Natural killer cell (primary cell): Measurements from ENCODE around the gene MRPL10. TPM values are rescaled to one million over a fixed set of nuclear protein-coding genes. Genes with fewer than 3 reads are reported as not detected.

ENCODE experiments used
- ATAC-seq, 3 donors: fragments of 150-1000 bp in 2 of 3; fragments of 200-7000 bp in 1 of 3; cut with Tn5 transposase; 1 replicate in 1 of 3; 2 replicates in 2 of 3; pipeline ENCODE4 v1.10.0; 2021; ENCODE audit warnings: mild to moderate bottlenecking in 2 of 3, moderate library complexity in 2 of 3
- DNase-seq, 2 donors: peaks; one replicate each; pipeline versions ENCODE4 v3.0.0 to v3.0.0-alpha.2; 2013 to 2021; ENCODE audit warnings: mixed read lengths in 1 of 2
- H3K27ac ChIP-seq: one replicate; pipeline ENCODE4 v1.5.1; 2013; ENCODE audit warnings: mild to moderate bottlenecking, low read length
- H3K27me3 ChIP-seq: one replicate; pipeline ENCODE4 v1.6.1; 2013; ENCODE audit warnings: low read length; ENCODE audit not compliant: control insufficient read depth, insufficient read depth
- H3K36me3 ChIP-seq: one replicate; pipeline ENCODE4 v1.6.1; 2013; ENCODE audit warnings: low read length; ENCODE audit not compliant: control insufficient read depth, insufficient read depth
- H3K4me1 ChIP-seq: one replicate; pipeline ENCODE4 v1.6.1; 2013; ENCODE audit warnings: low read length; ENCODE audit not compliant: control insufficient read depth, insufficient read depth
- H3K4me3 ChIP-seq: one replicate; pipeline ENCODE4 v1.5.1; 2013; ENCODE audit warnings: low read length
- H3K9me3 ChIP-seq: one replicate; pipeline ENCODE4 v1.6.1; 2013; ENCODE audit warnings: low read length; ENCODE audit not compliant: control insufficient read depth, insufficient read depth
- H3K27ac Mint-ChIP-seq, 2 donors: one replicate each; pipeline ENCODE4 v1.8.0; 2022; ENCODE audit warnings: mild to moderate bottlenecking in 2 of 2, mixed read lengths in 2 of 2, moderate library complexity in 1 of 2
- H3K27me3 Mint-ChIP-seq, 2 donors: one replicate each; pipeline ENCODE4 v1.8.0; 2022; ENCODE audit warnings: low read depth in 2 of 2, mixed read lengths in 2 of 2
- H3K36me3 Mint-ChIP-seq: one replicate; pipeline ENCODE4 v1.8.0; 2022; ENCODE audit warnings: mixed read lengths
- H3K4me1 Mint-ChIP-seq, 2 donors: one replicate each; pipeline ENCODE4 v1.8.0; 2022; ENCODE audit warnings: mixed read lengths in 2 of 2
- H3K4me3 Mint-ChIP-seq: one replicate; pipeline ENCODE4 v1.8.0; 2022; ENCODE audit warnings: mild to moderate bottlenecking, moderate library complexity, mixed read lengths
- H3K9me3 Mint-ChIP-seq, 2 donors: one replicate each; pipeline ENCODE4 v1.8.0; 2022; ENCODE audit warnings: mixed read lengths in 2 of 2
- WGBS: methylation state at CpG from one replicate; pipeline ENCODE4 v1.1.7; 2013; ENCODE audit warnings: missing lambda C conversion rate; ENCODE audit not compliant: insufficient coverage; 5-methylcytosine and 5-hydroxymethylcytosine counted together
- intact Hi-C: fragments of 100-400 bp; cut with micrococcal nuclease; formaldehyde crosslinking; loops from one replicate; pipeline ENCODE4 v1.14.2; 2022
- total RNA-seq, 4 donors: library from RNA; stranded (reverse); fragments of 120-200 nt in 1 of 4; gene quantifications; one replicate each; pipeline versions ENCODE4 v1.2.3 to v1.2.4, GENCODE V29; 2013 to 2022
- TF ChIP-seq, protein P1 (sequence below): fragments of 200-600 bp; IDR thresholded peaks from one replicate; pipeline ENCODE4 v1.8.0; 2022; ENCODE audit warnings: antibody characterized with exemption

The MRPL10 gene
- total RNA-seq, 3 donors from 2014 or later (not counting 1 experiment from before 2014, with no cell fraction given) = 106 to 232 (median 144) TPM

DNA sequence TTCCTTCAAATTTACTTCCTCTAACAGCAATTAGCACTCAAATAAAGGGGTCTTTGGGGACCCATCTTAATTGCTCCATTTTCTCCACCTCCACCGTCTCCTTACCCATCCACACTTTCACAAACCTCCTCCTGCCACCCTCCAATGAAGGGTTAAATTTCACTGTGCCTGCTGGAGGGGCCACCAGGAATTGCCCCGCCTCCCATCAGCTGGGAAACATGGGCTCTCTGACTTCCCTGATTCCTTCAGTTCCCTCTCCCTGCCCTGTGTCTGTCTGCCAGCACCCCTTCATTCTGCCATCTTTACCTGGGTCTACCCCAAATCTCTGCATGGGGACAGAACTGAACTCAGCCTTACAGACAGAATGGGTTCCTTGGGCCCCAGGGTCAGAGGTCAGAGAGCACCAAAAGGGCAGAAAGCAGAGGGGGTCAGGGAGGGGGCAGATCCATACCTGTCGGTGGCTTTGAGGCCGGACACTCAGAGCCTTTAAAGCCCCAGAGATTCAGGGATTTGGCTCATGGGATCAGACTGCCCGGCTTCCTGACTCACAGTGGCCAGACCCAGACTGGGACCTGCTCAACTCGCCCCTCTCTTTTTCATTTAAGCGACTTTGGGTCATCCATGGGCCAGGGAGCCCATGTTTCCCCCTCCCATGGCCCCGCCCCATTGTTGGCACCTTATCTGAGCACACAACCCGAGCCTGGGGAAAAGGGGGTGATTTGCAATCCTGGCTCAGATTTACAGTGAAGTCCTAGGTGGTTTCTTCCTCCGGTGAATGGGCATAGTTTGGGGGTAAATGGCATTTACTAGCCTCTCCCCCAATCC, 47.1 kb upstream of the MRPL10 start:
- H3K4me1 Mint-ChIP-seq = peaks cover 0 to 4% of the 10 kb centered on the region in 2 donors
- H3K9me3 ChIP-seq = no peaks in the 10 kb centered on the region
- peaks cover 8% of the 10 kb centered on the region for H3K4me1 ChIP-seq
- intact Hi-C loops = no loop called here
- DNase-seq (no peak), ATAC-seq (no peak)
- no peak overlapping the region for H3K27ac ChIP-seq
- no peaks in the 10 kb centered on the region for H3K27me3 ChIP-seq
- H3K27me3 Mint-ChIP-seq = peaks cover 28 to 33% of the 10 kb centered on the region in 2 donors
- H3K4me3 Mint-ChIP-seq = no peak overlapping the region
- no peaks in the 10 kb centered on the region for H3K36me3 ChIP-seq
- no peaks in the 10 kb centered on the region for H3K9me3 Mint-ChIP-seq
- H3K4me3 ChIP-seq = no peak overlapping the region
- WGBS = 83% methylated on average over 9 of the region's 10 CpGs
- TF ChIP-seq, protein P1, sequence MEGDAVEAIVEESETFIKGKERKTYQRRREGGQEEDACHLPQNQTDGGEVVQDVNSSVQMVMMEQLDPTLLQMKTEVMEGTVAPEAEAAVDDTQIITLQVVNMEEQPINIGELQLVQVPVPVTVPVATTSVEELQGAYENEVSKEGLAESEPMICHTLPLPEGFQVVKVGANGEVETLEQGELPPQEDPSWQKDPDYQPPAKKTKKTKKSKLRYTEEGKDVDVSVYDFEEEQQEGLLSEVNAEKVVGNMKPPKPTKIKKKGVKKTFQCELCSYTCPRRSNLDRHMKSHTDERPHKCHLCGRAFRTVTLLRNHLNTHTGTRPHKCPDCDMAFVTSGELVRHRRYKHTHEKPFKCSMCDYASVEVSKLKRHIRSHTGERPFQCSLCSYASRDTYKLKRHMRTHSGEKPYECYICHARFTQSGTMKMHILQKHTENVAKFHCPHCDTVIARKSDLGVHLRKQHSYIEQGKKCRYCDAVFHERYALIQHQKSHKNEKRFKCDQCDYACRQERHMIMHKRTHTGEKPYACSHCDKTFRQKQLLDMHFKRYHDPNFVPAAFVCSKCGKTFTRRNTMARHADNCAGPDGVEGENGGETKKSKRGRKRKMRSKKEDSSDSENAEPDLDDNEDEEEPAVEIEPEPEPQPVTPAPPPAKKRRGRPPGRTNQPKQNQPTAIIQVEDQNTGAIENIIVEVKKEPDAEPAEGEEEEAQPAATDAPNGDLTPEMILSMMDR = no peak
- no peaks in the 10 kb centered on the region for H3K36me3 Mint-ChIP-seq
- no peak overlapping the region for H3K27ac Mint-ChIP-seq

DNA sequence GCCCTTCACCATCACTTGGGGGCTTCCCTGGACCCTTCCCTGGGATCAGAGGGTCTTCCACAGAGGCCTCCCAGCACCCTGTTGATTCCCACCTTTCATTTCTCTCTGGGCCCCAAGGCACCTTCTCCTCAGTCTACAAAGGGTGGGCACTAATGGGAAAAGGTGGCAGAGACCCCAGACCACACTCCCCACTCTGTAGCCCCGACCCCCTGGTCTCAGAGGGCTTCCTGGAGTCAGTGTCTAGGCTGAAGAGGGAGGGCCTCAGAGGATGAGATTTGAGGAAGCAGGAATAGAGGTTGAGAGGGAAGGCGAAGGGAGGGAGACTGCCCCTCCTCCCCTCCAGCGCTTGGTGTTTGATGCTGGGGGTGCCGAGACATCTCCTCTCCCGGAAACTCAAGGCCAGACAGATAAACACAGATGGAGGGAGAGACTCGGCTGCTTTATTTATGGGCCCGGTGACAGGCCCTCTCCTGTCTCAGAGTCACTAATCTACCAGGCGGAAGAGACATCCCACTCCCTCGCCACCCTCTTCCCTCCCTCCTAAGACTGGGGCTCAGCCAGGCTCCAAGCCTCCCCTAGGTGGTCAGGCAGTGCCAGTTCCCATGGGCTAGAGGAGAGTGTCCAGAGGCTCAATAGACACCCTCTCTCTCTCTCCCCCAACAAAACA, 46.2 kb upstream of the MRPL10 start:
- no peak overlapping the region for H3K4me3 Mint-ChIP-seq
- 62% methylated on average over 6 of the region's 9 CpGs for WGBS
- Histone ChIP-seq H3K9me3 (no peaks in the 10 kb centered on the region), H3K4me1 (peaks cover 4% of the 10 kb centered on the region), H3K36me3 (no peaks in the 10 kb centered on the region), H3K27ac (no peak overlapping the region), H3K4me3 (no peak overlapping the region), H3K27me3 (peaks cover 1% of the 10 kb centered on the region)
- ATAC-seq (no peak), DNase-seq (no peak)
- no peaks in the 10 kb centered on the region for H3K36me3 Mint-ChIP-seq
- H3K4me1 Mint-ChIP-seq = no peaks in the 10 kb centered on the region
- no peak overlapping the region for H3K27ac Mint-ChIP-seq
- peaks cover 32 to 33% of the 10 kb centered on the region in 2 donors for H3K27me3 Mint-ChIP-seq
- H3K9me3 Mint-ChIP-seq = no peaks in the 10 kb centered on the region
- intact Hi-C loops = no loop called here
- TF ChIP-seq, protein P1 = no peak

DNA sequence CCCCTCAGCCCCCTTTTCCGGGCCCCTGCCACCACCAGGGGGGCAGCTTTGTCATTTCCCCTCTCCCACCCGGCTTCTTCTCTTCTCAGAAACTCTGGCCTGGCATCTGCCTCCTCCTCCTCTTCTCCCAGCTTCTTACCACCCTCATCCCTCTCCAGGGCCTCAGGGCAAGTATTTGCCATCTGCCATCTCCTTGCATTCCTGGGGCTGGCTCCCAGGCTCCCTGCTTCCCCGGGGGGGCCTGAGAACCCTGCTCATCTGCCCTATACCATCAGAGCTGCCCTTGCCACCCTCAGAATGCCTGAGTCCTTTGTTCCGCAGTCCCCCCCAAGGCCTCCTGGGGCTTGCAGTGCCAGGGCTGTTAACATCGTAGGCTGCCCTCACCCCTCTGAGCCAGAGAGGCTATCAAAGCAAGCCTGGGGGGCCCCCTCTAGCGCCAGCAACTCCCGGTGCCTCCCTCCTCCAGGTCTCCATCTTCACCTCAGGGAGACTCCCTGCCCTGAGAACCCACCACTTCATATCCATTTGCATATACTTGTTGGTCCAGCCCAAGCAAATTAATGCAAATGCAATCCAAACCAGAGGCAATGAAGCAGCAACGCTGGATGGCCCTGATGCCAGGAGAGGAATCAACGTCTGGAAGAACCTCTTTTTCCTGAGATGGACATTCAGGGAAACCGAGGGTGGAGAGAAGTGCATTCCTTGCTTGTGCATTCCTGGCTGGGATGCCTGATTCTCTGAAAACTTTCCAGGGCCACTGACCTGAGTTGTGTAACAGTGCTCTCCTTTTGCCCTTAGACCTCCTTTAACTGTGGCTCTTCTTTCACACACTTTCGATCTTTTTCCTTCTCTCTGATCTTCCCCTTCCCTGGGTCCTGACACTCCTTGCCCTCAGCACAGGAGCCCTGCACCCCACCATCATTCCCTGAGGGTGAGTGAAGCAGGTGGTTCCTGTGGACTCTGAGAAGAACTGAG, 44.0 kb upstream of the MRPL10 start:
- H3K27ac Mint-ChIP-seq = no peak overlapping the region
- no peak overlapping the region for H3K4me3 Mint-ChIP-seq
- Histone ChIP-seq H3K9me3 (no peaks in the 10 kb centered on the region), H3K36me3 (no peaks in the 10 kb centered on the region), H3K27ac (no peak overlapping the region), H3K27me3 (peaks cover 9% of the 10 kb centered on the region), H3K4me1 (peaks cover 3% of the 10 kb centered on the region), H3K4me3 (no peak overlapping the region)
- no peak for DNase-seq
- TF ChIP-seq, protein P1 = no peak
- intact Hi-C loops = no loop called here
- ATAC-seq = no peak
- H3K27me3 Mint-ChIP-seq = peaks cover 45 to 52% of the 10 kb centered on the region in 2 donors
- H3K36me3 Mint-ChIP-seq = no peaks in the 10 kb centered on the region
- WGBS = 70% methylated on average over 11 of the region's 11 CpGs
- no peaks in the 10 kb centered on the region for H3K4me1 Mint-ChIP-seq
- H3K9me3 Mint-ChIP-seq = no peaks in the 10 kb centered on the region
